GM12892 (cell line): Measurements from ENCODE around the gene CCDC134.

Source experiments
- DNase-seq: peaks from one replicate; pipeline ENCODE4 v3.0.0; 2011; ENCODE audit not compliant: insufficient read length
- FAIRE-seq: peaks from 2 replicates; lab custom pipeline; 2011; peaks lifted over from hg19 to GRCh38; lab: Jason Lieb, UNC
- POLR2A ChIP-seq: IDR thresholded peaks from 2 replicates; pipeline ENCODE4 v1.6.1; 2011; ENCODE audit warnings: low read depth, low read length, control low read depth
- POLR2AphosphoS5 ChIP-seq: IDR thresholded peaks from 2 replicates; pipeline ENCODE4 v1.6.1; 2011; ENCODE audit warnings: low read depth, low read length, control low read depth
- TAF1 ChIP-seq: IDR thresholded peaks from 2 replicates; pipeline ENCODE4 v1.6.1; 2011; ENCODE audit warnings: low read depth, mild to moderate bottlenecking, control low read depth, low read length, borderline replicate concordance

CCDC134 gene

DNA sequence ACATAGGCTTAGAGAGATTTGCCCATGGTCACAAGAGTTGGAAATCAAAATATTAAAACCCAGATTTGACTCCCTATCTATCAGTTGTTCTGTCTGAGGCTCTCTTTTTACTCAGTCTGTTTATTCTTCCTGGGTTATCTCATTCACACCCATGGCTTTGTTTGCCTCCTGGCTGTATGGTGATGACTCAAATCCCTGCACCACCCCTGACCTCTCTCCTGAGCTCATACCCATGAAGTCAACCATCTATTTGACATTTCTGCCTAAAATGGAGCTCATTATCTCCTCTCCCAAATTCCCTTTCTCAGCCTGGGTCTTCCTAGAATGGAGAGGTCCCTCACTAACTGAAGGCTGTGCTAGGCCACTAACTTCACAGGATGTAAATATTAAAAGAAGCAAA, 27.8 kb upstream of the CCDC134 start:
- FAIRE-seq (no peak), DNase-seq (no peak)
- no peak for TF ChIP-seq POLR2A
- no peak for TF ChIP-seq TAF1
- TF ChIP-seq POLR2AphosphoS5 = no peak

DNA sequence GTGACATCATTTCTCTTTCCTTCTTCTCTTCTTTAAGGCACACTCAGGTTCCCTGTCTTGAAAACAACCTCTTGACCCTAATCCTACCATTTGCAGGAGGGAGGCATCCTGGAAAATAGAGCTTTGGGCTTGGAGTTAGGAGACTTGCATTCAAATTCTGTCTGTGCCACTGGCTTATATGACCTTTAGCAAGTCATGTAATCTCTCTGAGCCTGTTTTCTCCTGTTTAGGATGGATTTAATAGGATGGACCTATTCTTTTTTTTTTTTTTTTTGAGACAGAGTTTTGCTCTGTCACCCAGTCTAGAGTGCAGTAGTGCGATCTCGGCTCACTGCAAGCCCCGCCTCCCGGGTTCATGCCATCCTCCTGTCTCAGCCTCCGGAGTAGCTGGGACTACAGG, 25.1 kb upstream of the CCDC134 start:
- FAIRE-seq = no peak
- DNase-seq = no peak
- no peak for TF ChIP-seq POLR2AphosphoS5
- TF ChIP-seq POLR2A = no peak
- no peak for TF ChIP-seq TAF1

DNA sequence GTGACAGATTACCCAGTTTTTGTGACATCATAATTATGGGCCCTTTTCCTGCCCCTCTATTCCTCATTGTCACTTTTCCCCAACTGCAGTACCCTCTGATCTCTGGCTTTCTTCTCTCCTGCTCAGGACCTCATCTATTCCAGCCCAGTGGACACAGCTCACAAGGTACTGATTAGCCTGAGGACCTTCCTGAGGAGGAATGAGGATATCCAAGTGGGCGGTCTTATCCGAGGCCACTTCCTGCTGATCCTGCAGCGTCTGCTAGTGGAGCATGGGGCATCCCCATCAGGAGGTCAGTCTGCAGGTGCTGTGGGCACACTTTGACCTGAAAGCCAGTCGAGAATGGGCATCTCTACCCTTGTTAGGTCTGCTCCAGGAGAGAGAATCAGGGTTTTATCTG, 24.5 kb upstream of the CCDC134 start:
- TF ChIP-seq POLR2AphosphoS5 (no peak), TAF1 (no peak), POLR2A (no peak)
- no peak for DNase-seq

DNA sequence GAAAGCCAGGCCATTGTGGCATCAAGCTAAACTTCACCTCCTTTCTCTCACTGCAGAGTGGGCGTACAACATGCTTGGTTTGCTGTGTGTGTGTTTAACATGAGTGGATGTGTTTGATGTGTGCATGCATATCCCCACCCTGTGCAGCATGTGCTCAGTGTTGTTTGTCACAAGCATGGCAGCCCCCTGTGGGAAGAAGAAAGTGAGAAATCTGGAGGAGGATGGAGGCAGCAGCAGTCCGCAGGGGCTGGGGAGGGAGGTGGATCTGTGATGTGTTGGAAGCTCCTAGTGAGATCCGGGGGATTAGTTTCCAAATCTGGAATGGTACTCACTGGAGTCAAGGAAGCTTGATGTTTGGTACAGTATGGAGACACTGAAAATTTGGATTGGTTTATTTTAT, 24.1 kb upstream of the CCDC134 start:
- no peak for TF ChIP-seq POLR2A
- TF ChIP-seq TAF1 = no peak
- TF ChIP-seq POLR2AphosphoS5 = no peak
- DNase-seq = no peak
- FAIRE-seq = no peak

More for the DNA sequence above, 24.5 kb upstream of the CCDC134 start:
- no peak for FAIRE-seq

DNA sequence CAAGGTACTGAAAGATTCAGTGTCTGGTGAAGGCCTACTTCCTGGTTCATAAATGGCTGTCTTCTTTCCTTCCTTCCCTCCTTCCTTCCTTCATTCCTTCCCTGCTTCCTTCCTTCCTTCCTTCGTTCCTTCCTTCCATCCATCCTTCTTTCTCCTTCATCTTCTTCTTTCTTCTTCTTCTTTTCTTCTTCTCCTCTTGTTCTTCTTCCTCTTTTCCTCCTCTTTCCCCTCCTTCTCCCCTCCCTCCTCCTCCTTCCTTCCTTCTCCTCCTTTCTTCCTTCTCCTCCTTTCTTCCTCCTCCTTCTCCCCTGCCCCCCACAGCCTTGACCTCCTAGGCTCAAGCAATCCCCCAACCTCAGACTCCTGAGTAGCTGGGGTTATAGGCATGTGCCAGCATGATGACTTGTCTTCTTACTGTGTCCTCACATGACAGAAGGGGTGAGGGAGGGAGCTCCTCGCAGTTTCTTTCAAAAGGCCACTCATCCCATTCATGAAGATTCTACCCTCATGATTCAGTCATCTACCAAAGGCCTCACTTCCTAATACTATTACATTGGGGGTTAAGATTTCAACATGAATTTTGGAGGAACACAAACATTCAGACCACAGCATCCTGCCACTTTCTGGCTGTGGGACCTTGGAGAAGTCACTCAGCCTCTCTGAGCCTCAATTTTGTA, 22.6 kb upstream of the CCDC134 start:
- FAIRE-seq (no peak), DNase-seq (no peak)
- TF ChIP-seq POLR2A (no peak), TAF1 (no peak), POLR2AphosphoS5 (no peak)

DNA sequence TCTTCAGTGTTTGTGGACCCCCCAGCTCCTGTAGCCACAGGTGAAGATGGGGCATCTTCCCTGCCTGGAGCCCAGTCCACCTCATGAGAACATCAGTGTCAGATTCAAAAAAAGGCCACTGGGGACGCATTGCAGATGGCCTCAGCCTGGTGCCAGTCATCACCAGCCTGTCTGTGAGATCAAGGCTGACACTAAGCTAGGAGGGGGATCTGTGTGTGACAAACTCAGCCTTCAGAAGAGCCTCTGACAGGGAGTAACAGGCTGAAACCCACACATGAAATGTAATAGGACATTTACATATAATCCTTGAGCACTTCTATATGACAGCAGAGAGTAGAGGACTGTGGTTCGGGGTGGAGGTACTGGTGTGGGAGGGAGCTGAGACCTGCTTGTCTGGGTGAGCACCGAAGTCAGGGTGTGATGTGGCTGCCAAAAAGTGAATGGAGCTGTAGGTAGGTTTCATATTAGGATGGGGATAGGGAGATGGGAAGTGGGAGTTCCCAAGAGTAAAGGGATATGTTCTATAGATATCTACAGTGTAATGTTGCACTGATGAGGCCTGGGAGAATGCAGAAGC, 20.5 kb upstream of the CCDC134 start:
- no peak for DNase-seq
- TF ChIP-seq POLR2AphosphoS5 (no peak), POLR2A (no peak), TAF1 (no peak)
- FAIRE-seq = peak; percentile 78

DNA sequence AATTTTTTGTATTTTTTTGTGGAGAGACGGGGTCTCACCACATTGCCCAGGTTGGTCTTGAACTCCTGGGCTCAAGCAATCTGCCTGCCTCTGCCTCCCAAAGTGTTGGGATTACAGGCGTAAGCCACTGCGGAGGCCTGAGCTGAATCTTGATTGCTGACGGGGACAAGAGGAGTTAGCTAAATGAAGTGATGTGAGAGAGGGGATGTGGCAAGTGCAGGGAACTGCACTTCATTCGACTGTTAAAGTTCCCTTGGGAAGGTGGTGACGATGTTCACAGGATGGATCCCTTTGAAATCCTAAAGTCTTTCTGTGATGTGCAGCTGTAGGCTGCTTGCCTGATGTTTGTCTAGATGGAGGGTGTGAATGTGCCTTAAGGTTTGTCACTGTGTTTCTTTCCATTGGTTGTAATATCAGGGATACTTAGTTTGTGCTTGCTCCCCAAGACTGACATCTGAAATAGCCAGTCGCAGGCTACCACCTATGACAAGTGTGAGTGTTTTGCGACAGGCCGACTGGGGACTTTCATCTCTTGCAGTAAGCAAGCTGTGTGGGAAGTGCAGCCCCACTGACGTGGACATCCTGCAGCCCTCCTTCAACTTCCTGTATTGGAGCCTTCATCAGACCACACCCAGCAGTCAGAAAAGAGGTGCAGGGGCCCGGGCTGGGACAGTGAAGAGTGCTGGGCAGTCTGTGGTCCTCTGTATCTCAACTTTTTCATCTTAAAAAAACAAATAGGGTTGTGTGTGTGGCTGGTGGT, 19.6 kb upstream of the CCDC134 start:
- DNase-seq = peak; percentile 65
- peak; percentile 75 for TF ChIP-seq POLR2A
- TF ChIP-seq TAF1 = peak; percentile 53; the same call in 1 of the 2 replicates
- peak; percentile 79; the same call in 1 of the 2 replicates for TF ChIP-seq POLR2AphosphoS5
- peak; percentile 99 for FAIRE-seq

DNA sequence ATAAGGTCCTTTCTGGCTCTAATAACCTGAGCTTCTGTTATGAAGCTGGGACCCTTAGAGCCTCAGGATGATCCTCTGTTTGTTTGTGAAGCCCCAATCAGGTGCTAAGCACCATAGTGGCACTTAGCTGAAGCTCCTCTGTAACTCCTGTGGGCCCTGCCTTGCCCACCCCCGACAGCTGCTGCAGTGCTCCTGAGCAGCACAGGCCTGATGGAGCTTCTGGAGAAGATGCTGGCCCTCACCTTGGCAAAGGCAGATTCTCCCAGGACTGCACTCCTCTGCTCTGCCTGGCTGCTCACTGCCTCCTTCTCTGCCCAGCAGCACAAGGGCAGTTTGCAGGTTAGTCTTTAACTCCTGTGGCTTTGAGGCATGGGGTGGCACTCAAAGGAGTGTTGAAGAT, 19.0 kb upstream of the CCDC134 start:
- FAIRE-seq (no peak), DNase-seq (no peak)
- TF ChIP-seq TAF1 (no peak), POLR2AphosphoS5 (no peak), POLR2A (no peak)

DNA sequence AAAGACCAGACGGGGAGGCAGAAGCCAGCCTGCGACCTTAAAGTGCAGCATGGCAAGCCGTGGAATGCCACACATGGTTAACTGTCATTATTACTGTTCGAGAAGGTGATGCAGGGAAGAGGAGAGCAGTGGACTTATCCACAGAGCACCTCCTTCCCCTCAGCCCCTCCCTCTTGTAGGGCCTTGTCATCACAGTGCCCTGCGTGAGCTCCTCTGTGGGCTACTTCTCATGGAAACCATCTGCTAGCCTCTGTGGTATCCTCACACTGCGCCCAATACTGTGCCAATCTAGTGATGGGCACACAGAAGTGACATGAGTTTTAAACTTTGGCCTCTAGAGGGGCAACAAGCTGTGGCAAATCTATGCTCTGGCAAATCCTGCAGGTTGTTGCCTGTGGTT, 18.2 kb upstream of the CCDC134 start:
- FAIRE-seq = no peak
- DNase-seq = no peak
- TF ChIP-seq TAF1 (no peak), POLR2A (no peak), POLR2AphosphoS5 (no peak)

DNA sequence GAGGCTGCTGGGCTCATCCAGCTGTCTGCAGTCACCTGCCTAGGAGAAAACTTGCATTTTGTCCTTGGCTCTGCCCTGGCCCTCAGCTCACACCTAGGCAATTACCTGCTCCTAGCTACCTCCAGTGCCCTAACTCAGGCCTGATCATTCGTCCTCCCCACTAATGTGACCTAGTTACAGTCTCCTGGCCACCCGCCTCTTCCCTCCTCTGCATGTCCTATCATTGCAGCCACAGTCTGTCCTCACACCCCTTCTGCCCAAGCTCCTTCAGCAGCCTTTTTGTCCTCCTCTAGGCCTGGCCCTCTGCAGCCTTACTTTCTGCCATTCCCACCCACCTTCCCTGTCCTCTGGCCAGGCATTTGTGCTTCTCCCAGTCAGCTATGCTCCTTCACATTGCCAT, 17.7 kb upstream of the CCDC134 start:
- TF ChIP-seq TAF1 = no peak
- FAIRE-seq (no peak), DNase-seq (no peak)

DNA sequence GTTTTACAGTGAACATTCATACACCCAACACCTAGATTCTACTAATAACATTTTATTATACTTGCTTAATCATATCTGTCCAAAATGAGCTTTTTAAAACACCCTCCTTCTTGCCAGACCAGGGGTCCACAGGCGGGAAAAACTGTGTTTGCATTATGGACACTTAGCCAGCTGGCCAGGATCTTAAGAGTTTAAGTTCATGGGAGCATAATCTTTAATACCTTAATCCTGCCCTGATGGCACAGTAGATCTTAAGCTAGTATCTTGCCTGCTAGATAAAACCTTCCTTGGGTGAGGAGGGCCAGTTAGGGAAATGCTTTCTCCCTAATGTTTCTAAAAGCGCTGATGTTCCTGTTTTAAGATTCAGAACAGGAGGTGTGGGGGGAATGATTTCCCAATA, 13.1 kb upstream of the CCDC134 start:
- FAIRE-seq (no peak), DNase-seq (no peak)
- TF ChIP-seq POLR2A (no peak), POLR2AphosphoS5 (no peak), TAF1 (no peak)

DNA sequence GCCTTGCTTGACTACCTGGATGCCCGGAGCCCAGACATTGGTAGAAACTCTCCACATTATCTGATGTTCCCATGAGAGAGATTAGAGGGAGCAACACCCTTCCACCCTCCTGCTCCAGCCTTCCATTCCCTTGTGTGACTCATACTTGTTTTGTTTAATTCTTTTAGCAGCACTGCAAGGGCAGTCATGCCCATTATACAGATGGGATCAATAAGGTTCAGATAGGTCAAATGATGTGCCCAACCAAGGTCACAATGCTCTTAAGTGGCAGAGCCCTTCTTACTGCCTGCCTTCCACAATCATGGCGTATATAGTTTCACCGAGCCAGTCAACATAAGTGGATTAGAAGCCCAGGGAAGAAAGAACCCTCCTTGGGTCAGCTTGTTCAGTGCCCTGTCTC, 6.6 kb upstream of the CCDC134 start:
- DNase-seq (no peak), FAIRE-seq (no peak)
- no peak for TF ChIP-seq TAF1
- TF ChIP-seq POLR2A = no peak
- TF ChIP-seq POLR2AphosphoS5 = no peak
